Osteoblast (primary cell): ENCODE data around the gene TRAK1. TPM values are rescaled to one million over a fixed set of nuclear protein-coding genes. Genes with fewer than 3 reads are reported as not detected.

Experiments
- DNase-seq: peaks from one replicate; pipeline ENCODE4 v3.0.0; 2011; ENCODE audit warnings: low spot score, mixed read lengths; ENCODE audit not compliant: insufficient read length; ENCODE audit errors: missing footprints
- H2AFZ ChIP-seq: 2 replicates; pipeline ENCODE4 v1.6.0; 2011; ENCODE audit warnings: mild to moderate bottlenecking, low read length
- H3K27ac ChIP-seq: 2 replicates; pipeline ENCODE4 v1.5.1; 2011; ENCODE audit warnings: mild to moderate bottlenecking, low read depth, low read length, moderate library complexity
- H3K27me3 ChIP-seq: 2 replicates; pipeline ENCODE4 v1.6.0; 2012; ENCODE audit warnings: mild to moderate bottlenecking, control low read depth, inconsistent platforms, low read length, moderate library complexity; ENCODE audit not compliant: insufficient read depth
- H3K36me3 ChIP-seq: 2 replicates; pipeline ENCODE4 v1.5.1; 2011; ENCODE audit warnings: mild to moderate bottlenecking, low read length, control low read depth, moderate library complexity; ENCODE audit not compliant: insufficient read depth
- H3K4me1 ChIP-seq: 2 replicates; pipeline ENCODE4 v1.5.1; 2011; ENCODE audit warnings: mild to moderate bottlenecking, low read length, control low read depth, moderate library complexity; ENCODE audit not compliant: insufficient read depth
- H3K4me2 ChIP-seq: 2 replicates; pipeline ENCODE4 v1.6.0; 2011; ENCODE audit warnings: mild to moderate bottlenecking, low read length; ENCODE audit not compliant: insufficient read depth
- H3K4me3 ChIP-seq: fragments of 200-600 bp; sonication (generic); 3 replicates; pipeline ENCODE4 v1.5.1; 2012; ENCODE audit warnings: mild to moderate bottlenecking, low read length, inconsistent platforms; ENCODE audit not compliant: insufficient read depth
- H3K79me2 ChIP-seq: 2 replicates; pipeline ENCODE4 v1.6.0; 2012; ENCODE audit warnings: mild to moderate bottlenecking, low read length, control low read depth, inconsistent platforms; ENCODE audit not compliant: insufficient read depth
- H3K9me3 ChIP-seq: 2 replicates; pipeline ENCODE4 v1.5.1; 2011; ENCODE audit warnings: low read depth, low read length, control low read depth
- H4K20me1 ChIP-seq: 2 replicates; pipeline ENCODE4 v1.6.0; 2012; ENCODE audit warnings: mild to moderate bottlenecking, low read length, control low read depth; ENCODE audit not compliant: insufficient read depth
- total RNA-seq: library from RNA; depleted of rRNA; stranded (reverse); fragments of >200 nt; gene quantifications from 2 replicates; pipeline ENCODE4 v1.2.3, GENCODE V29; 2012
- TF ChIP-seq, protein P1 (sequence below): IDR thresholded peaks from 2 replicates; pipeline ENCODE4 v1.5.1; 2011; ENCODE audit warnings: mild to moderate bottlenecking, low read depth, low read length, moderate library complexity; ENCODE audit errors: extremely low read depth

The TRAK1 gene
- total RNA-seq, 1 donor, result 60.4 TPM

DNA sequence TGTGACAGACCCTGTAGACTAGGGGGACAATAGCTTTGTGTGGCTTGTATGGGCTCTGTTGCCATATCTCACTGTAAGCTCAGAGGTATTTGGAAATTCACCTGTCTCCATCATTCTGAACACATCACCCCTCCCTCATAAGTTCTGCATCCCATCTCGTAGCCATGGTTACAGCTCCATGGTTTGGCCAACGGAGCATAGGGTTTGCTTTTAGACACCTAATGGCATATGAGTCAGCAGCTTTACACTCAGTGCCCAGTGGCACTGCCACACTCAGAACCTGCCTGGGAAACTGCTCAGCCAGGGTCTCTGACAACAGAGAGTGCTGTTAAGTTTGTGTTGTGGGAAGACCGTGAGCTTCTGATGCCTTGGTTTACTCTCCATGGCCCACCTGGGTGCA is 107.6 kb downstream of the TRAK1 start:
- no peaks in the 10 kb centered on the region for H3K9me3 ChIP-seq
- peaks cover 68% of the 10 kb centered on the region for H3K36me3 ChIP-seq
- no peak for DNase-seq
- no peaks in the 10 kb centered on the region for H3K4me1 ChIP-seq
- H3K4me3 ChIP-seq, result no peak overlapping the region
- H3K27me3 ChIP-seq, result no peaks in the 10 kb centered on the region
- no peak overlapping the region for H3K27ac ChIP-seq
- no peak overlapping the region for H3K4me2 ChIP-seq
- peaks cover 6% of the 10 kb centered on the region for H4K20me1 ChIP-seq
- TF ChIP-seq, protein P1, sequence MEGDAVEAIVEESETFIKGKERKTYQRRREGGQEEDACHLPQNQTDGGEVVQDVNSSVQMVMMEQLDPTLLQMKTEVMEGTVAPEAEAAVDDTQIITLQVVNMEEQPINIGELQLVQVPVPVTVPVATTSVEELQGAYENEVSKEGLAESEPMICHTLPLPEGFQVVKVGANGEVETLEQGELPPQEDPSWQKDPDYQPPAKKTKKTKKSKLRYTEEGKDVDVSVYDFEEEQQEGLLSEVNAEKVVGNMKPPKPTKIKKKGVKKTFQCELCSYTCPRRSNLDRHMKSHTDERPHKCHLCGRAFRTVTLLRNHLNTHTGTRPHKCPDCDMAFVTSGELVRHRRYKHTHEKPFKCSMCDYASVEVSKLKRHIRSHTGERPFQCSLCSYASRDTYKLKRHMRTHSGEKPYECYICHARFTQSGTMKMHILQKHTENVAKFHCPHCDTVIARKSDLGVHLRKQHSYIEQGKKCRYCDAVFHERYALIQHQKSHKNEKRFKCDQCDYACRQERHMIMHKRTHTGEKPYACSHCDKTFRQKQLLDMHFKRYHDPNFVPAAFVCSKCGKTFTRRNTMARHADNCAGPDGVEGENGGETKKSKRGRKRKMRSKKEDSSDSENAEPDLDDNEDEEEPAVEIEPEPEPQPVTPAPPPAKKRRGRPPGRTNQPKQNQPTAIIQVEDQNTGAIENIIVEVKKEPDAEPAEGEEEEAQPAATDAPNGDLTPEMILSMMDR, result no peak
- H2AFZ ChIP-seq, result no peak overlapping the region
- no peaks in the 10 kb centered on the region for H3K79me2 ChIP-seq

GRCh38 chr3:42202217-42202865 is 111.2 kb downstream of the TRAK1 start:
- no peaks in the 10 kb centered on the region for H3K79me2 ChIP-seq
- H3K4me3 ChIP-seq, result no peak overlapping the region
- H4K20me1 ChIP-seq, result peaks cover 3% of the 10 kb centered on the region
- no peak overlapping the region for H2AFZ ChIP-seq
- TF ChIP-seq, protein P1, result no peak
- H3K36me3 ChIP-seq, result peaks cover 54% of the 10 kb centered on the region
- DNase-seq, result no peak
- H3K27me3 ChIP-seq, result no peaks in the 10 kb centered on the region
- no peak overlapping the region for H3K27ac ChIP-seq
- H3K4me2 ChIP-seq, result no peak overlapping the region
- H3K9me3 ChIP-seq, result no peaks in the 10 kb centered on the region
- no peaks in the 10 kb centered on the region for H3K4me1 ChIP-seq

DNA sequence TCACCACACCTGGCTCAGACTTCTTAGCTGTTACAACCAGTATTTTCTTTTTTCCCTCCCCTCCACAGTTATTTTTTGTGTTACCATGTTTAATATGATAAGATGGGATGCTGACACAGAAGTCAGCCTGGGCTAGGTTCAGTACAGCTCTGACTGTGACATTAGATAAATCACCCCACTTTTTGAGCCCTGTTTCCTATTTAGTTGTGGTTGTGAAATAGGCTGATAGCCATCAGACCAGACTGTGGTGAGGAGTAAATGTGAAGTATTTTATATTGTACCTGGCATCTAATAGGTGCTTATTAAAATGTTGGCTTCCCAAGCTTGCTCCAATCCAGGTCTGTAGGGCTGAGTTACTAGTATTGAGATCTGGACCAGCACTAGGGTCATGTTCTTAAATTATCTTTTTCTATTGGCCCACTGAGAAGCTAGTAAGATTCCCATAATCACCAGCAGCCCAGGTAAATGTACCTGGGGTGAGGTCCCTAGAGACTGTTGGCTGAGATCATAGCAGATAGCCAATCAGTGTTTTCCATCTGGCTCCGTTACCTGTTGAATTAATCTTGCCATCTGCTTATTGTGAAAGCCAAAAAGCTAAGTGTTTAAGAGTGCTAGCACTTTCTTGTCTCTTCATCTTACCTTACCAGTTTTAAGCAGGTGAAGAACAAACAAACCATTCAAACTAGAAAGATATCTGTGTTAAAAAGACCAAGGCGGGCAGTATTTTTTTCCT is 113.9 kb downstream of the TRAK1 start:
- Histone ChIP-seq H2AFZ (no peak overlapping the region), H3K79me2 (no peaks in the 10 kb centered on the region), H3K4me1 (no peaks in the 10 kb centered on the region), H4K20me1 (peaks cover 2% of the 10 kb centered on the region), H3K4me2 (no peak overlapping the region), H3K9me3 (no peaks in the 10 kb centered on the region), H3K27me3 (no peaks in the 10 kb centered on the region), H3K36me3 (peaks cover 32% of the 10 kb centered on the region), H3K27ac (no peak overlapping the region), H3K4me3 (no peak overlapping the region)
- TF ChIP-seq, protein P1, result no peak
- DNase-seq, result no peak

GRCh38 chr3:42205800-42206514 is 114.8 kb downstream of the TRAK1 start:
- no peaks in the 10 kb centered on the region for H3K4me1 ChIP-seq
- DNase-seq, result no peak
- no peak overlapping the region for H2AFZ ChIP-seq
- no peaks in the 10 kb centered on the region for H3K9me3 ChIP-seq
- peaks cover 2% of the 10 kb centered on the region for H4K20me1 ChIP-seq
- no peaks in the 10 kb centered on the region for H3K79me2 ChIP-seq
- H3K4me2 ChIP-seq, result no peak overlapping the region
- H3K27me3 ChIP-seq, result no peaks in the 10 kb centered on the region
- H3K4me3 ChIP-seq, result no peak overlapping the region
- peaks cover 32% of the 10 kb centered on the region for H3K36me3 ChIP-seq
- no peak overlapping the region for H3K27ac ChIP-seq
- TF ChIP-seq, protein P1, result no peak
